ENCODE data around the gene KIAA0319L. TPM values are rescaled to one million over a fixed set of nuclear protein-coding genes. Genes with fewer than 3 reads are reported as not detected.

Gene KIAA0319L
- total RNA-seq, 1 experiment from 2014 or later, result 46.4 TPM

DNA sequence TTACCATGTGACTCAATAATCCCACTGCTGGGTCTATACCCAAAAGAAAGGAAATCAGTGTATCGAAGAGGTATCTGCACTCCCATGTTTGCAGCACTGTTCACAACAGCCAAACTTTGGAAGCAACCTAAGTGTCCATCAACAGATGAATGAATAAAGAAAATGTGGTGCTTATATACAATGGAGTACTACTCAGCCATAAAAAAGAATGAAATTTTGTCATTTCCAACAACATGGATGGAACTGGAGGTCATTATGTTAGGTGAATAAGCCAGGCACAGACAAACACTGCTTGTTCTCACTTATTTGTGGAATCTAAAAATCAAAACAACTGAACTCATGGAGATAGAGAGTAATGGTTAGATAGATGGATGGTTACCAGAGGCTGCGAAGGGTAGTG, 79.3 kb downstream of the KIAA0319L start:
- Histone ChIP-seq H2AFZ (ENCODE audit: low read length) (no peak overlapping the region), H4K8ac (replicated peaks; ENCODE audit: insufficient read length, low read depth, low read length) (no peak overlapping the region)
- WGBS (ENCODE audit: extremely low coverage, insufficient read length, low lambda C conversion rate), result 100% methylated on average over 1 of the region's 2 CpGs

More for the DNA sequence above, 79.3 kb downstream of the KIAA0319L start:
- no peak overlapping the region for H2BK20ac ChIP-seq (ENCODE audit: low read depth, low read length, poor library complexity, severe bottlenecking)
- H3K9me3 Mint-ChIP-seq, result no peaks in the 10 kb centered on the region; a peak in 1 of 5 replicates
- H2BK12ac ChIP-seq (ENCODE audit: insufficient read length, low read depth, low read length), result no peak overlapping the region
- H3K4me3 Mint-ChIP-seq, result no peak overlapping the region
- H4K20me1 ChIP-seq (ENCODE audit: control insufficient read depth, insufficient read depth, insufficient read length), result no peaks in the 10 kb centered on the region
- H2BK120ac ChIP-seq (ENCODE audit: low read depth, low read length, poor library complexity, severe bottlenecking), result no peak overlapping the region
- no peaks in the 10 kb centered on the region for H3K23me2 ChIP-seq (ENCODE audit: insufficient read length, low read depth, low read length, poor library complexity, severe bottlenecking)
- no peak overlapping the region for H2BK15ac ChIP-seq (ENCODE audit: low read depth, low read length)
- H3K27ac ChIP-seq (ENCODE audit: insufficient read length, low read depth, low read length), result no peak overlapping the region
- peaks cover 13 to 36% (median 33%) of the 10 kb centered on the region in 3 experiments for H3K36me3 Mint-ChIP-seq (ENCODE audit: insufficient read depth in 1 of 3, low read depth in 3 of 3)
- H3K79me2 ChIP-seq (ENCODE audit: insufficient read depth, low read length), result peaks cover 2% of the 10 kb centered on the region; the same call in 1 of the 2 replicates
- no peaks in the 10 kb centered on the region for H3K9me3 ChIP-seq (ENCODE audit: control insufficient read depth, low read depth, low read length)
- no peak overlapping the region for H3K23ac ChIP-seq (ENCODE audit: insufficient read length, low read depth, low read length)
- H4K5ac ChIP-seq (ENCODE audit: insufficient read length, low read depth, low read length), result no peak overlapping the region
- no peak for DNase-seq
- no peak overlapping the region for H2BK5ac ChIP-seq (ENCODE audit: insufficient read length, low read length)
- H3K79me1 ChIP-seq (ENCODE audit: insufficient read depth, low read depth, low read length, poor library complexity, severe bottlenecking), result no peaks in the 10 kb centered on the region
- no peaks in the 10 kb centered on the region for H3K27me3 Mint-ChIP-seq (ENCODE audit: low read depth)
- no peaks in the 10 kb centered on the region for H3K4me1 Mint-ChIP-seq
- no peak overlapping the region for H3K56ac ChIP-seq (ENCODE audit: insufficient read length, low read depth, low read length)
- no peaks in the 10 kb centered on the region for H3K4me1 ChIP-seq (ENCODE audit: insufficient read depth, low read length)
- H3K14ac ChIP-seq (ENCODE audit: insufficient read depth, low read length), result no peak overlapping the region
- H3K9ac ChIP-seq (ENCODE audit: extremely low read depth, insufficient read length, low read length), result no peak overlapping the region
- no peak overlapping the region for H3K4ac ChIP-seq (ENCODE audit: low read depth, low read length)
- TF ChIP-seq CTCF (conservative IDR thresholded peaks at IDR 0.05), result no peak
- no peaks in the 10 kb centered on the region for H3K27me3 ChIP-seq (ENCODE audit: insufficient read depth, low read length)
- no peak overlapping the region for H2AK5ac ChIP-seq (ENCODE audit: insufficient read length, low read length)
- no peak overlapping the region for H3K27ac Mint-ChIP-seq
- H3T11ph ChIP-seq (ENCODE audit: low read length), result no peak overlapping the region
- no peak overlapping the region for H3K18ac ChIP-seq (ENCODE audit: insufficient read length, low read depth, low read length)
- H3K4me2 ChIP-seq (ENCODE audit: insufficient read depth, insufficient read length, low read length), result no peak overlapping the region
- no peak overlapping the region for H4K91ac ChIP-seq (ENCODE audit: insufficient read length, low read depth, low read length)

All from H9 (cell line).